Endodermal cell (in vitro differentiated cells): ENCODE data around the gene PRDM12. TPM values are rescaled to one million over a fixed set of nuclear protein-coding genes. Genes with fewer than 3 reads are reported as not detected.

Experiments used
- DNase-seq: peaks from one replicate; pipeline ENCODE4 v3.0.0-alpha.2; 2017
- H3K27ac ChIP-seq: 2 replicates; pipeline ENCODE4 v1.5.1; 2013; ENCODE audit warnings: mild to moderate bottlenecking, low read depth, low read length, moderate library complexity
- H3K27me3 ChIP-seq: 2 replicates; pipeline ENCODE4 v1.6.1; 2013; ENCODE audit warnings: mild to moderate bottlenecking, low read length, moderate library complexity; ENCODE audit not compliant: insufficient read depth, control insufficient read depth, poor library complexity, severe bottlenecking
- H3K36me3 ChIP-seq: 2 replicates; pipeline ENCODE4 v1.7.0; 2013; ENCODE audit warnings: mild to moderate bottlenecking, low read length, moderate library complexity; ENCODE audit not compliant: control insufficient read depth, insufficient read depth
- H3K4me1 ChIP-seq: one replicate; pipeline ENCODE4 v1.7.0; 2013; ENCODE audit warnings: low read length; ENCODE audit not compliant: control insufficient read depth, insufficient read depth
- H3K4me3 ChIP-seq: 2 replicates; pipeline ENCODE4 v1.5.1; 2013; ENCODE audit warnings: mild to moderate bottlenecking, low read length, moderate library complexity
- H3K9ac ChIP-seq: 2 replicates; pipeline ENCODE4 v1.6.1; 2013; ENCODE audit warnings: mild to moderate bottlenecking, low read length, moderate library complexity; ENCODE audit not compliant: poor library complexity, severe bottlenecking; ENCODE audit errors: extremely low read depth
- H3K9me3 ChIP-seq: 2 replicates; pipeline ENCODE4 v1.6.1; 2013; ENCODE audit warnings: mild to moderate bottlenecking, low read length, moderate library complexity; ENCODE audit not compliant: control insufficient read depth
- H3K27ac Mint-ChIP-seq: 2 replicates; pipeline ENCODE4 v1.8.0; 2020; ENCODE audit warnings: mixed read lengths
- H3K27me3 Mint-ChIP-seq: 2 replicates; pipeline ENCODE4 v1.8.0; 2021; ENCODE audit warnings: mild to moderate bottlenecking, mixed read lengths; ENCODE audit not compliant: insufficient read depth
- H3K36me3 Mint-ChIP-seq: 2 replicates; pipeline ENCODE4 v1.8.0; 2020; ENCODE audit warnings: low read depth, mixed read lengths
- H3K4me1 Mint-ChIP-seq: 2 replicates; pipeline ENCODE4 v1.8.0; 2020; ENCODE audit warnings: mixed read lengths
- H3K4me3 Mint-ChIP-seq: 2 replicates; pipeline ENCODE4 v1.8.0; 2020; ENCODE audit warnings: mild to moderate bottlenecking, moderate library complexity, mixed read lengths
- H3K9me3 Mint-ChIP-seq: 2 replicates; pipeline ENCODE4 v1.8.0; 2020; ENCODE audit warnings: mild to moderate bottlenecking, mixed read lengths
- CTCF ChIP-seq: fragments of 200-600 bp; sonication (generic); conservative IDR thresholded peaks from 2 replicates; pipeline ENCODE4 v1.5.0; 2021; ENCODE audit warnings: antibody characterized with exemption, mild to moderate bottlenecking
- WGBS, 2 experiments: methylation state at CpG; one replicate each; pipeline versions ENCODE4 v1.1.5 to v1.1.7; 2013; ENCODE audit warnings: missing lambda C conversion rate in 2 of 2, mixed read lengths in 1 of 2; ENCODE audit not compliant: insufficient coverage in 1 of 2, insufficient read length in 1 of 2; 5-methylcytosine and 5-hydroxymethylcytosine counted together
- long read RNA-seq, 4 experiments: library from polyadenylated mRNA in 2 of 4; library from RNA in 1 of 4; library from capped mRNA in 1 of 4; stranded (forward) in 3 of 4; unstranded in 1 of 4; transcript quantifications; one replicate each; pipeline ENCODE4 v2.0.0, GENCODE V29; 2020 to 2021; ENCODE audit warnings: inconsistent platforms in 1 of 4
- polyA plus RNA-seq, 2 experiments: library from polyadenylated mRNA; stranded (reverse); fragments of 50-300 nt; gene quantifications; one replicate each; pipeline ENCODE4 v1.2.3, GENCODE V29; 2013
- total RNA-seq, 2 donors: library from RNA; stranded (reverse); fragmentation: NEBNext Ultra II Directional in 1 of 2; extraction: Animal tissue kit (Norgen Biotek cat#: 25700) in 1 of 2; gene quantifications; 2 replicates in 1 of 2; 3 replicates in 1 of 2; pipeline ENCODE4 v1.2.1, GENCODE V29; 2021

Gene PRDM12
- not detected for total RNA-seq
- 5.8 TPM for polyA plus RNA-seq (2013, experiment 1 of 2)
- 5.3 TPM for polyA plus RNA-seq (2013, experiment 2 of 2)
- long read RNA-seq, experiment 1, result 0 reads
- long read RNA-seq, experiment 2, result 0 reads
- long read RNA-seq, experiment 3, result 0 reads
- long read RNA-seq, experiment 4, result 0 reads

DNA sequence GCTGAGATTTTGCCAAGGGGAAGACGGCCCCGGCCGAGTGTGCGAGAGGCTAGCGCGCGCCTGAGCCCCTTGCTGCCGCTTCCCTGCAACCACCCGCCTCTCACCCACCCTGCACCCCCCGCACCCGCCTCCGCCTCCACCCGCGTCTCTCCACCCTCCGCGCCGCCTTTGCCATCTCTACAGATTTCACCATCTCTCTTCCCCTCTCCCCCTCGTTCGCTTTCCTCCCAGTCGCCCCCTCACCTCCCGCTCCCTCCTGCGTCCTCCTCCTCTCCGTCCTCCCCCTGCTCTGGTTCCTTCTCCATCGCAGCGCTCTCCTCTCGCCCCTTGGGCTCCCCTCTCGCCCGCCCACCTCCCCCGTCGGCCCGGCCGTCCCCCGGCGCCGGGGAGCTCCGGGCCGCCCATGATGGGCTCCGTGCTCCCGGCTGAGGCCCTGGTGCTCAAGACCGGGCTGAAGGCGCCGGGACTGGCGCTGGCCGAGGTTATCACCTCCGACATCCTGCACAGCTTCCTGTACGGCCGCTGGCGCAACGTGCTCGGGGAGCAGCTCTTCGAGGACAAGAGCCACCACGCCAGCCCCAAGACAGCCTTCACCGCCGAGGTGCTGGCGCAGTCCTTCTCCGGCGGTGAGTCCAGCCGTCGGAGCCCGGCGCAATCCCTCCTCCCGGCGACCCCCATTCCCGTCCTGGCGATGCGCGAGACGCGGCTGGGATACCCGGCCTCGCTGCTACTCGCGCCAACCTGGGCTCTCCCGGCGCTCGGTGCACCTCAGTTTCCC lies at the start of gene PRDM12:
Gene PRDM12, plus strand, starts transcription at position 344 of the 778 bp plus-strand sequence. Its CDS starts 60 bp downstream, at position 404.
- peaks cover 96% of the 10 kb centered on the region for H3K27me3 ChIP-seq
- no peak within 1 kb of the TSS for H3K27ac ChIP-seq
- H3K36me3 ChIP-seq, result no peaks in the 10 kb centered on the region
- Mint-ChIP-seq H3K4me1 (peaks cover 6% of the 10 kb centered on the region), H3K36me3 (no peaks in the 10 kb centered on the region), H3K27ac (no peak within 1 kb of the TSS), H3K4me3 (peak within 1 kb of the TSS; percentile 26), H3K9me3 (no peaks in the 10 kb centered on the region), H3K27me3 (peaks cover 99% of the 10 kb centered on the region)
- no peaks in the 10 kb centered on the region for H3K9me3 ChIP-seq
- H3K4me1 ChIP-seq, result no peaks in the 10 kb centered on the region
- no peak within 1 kb of the TSS for H3K4me3 ChIP-seq
- TF ChIP-seq CTCF, result no peak
- peak; percentile 79 for DNase-seq
- H3K9ac ChIP-seq, result no peak within 1 kb of the TSS
- WGBS, 2 experiments, result 1 to 3% methylated on average over 40 to 76 of the region's 76 CpGs

DNA sequence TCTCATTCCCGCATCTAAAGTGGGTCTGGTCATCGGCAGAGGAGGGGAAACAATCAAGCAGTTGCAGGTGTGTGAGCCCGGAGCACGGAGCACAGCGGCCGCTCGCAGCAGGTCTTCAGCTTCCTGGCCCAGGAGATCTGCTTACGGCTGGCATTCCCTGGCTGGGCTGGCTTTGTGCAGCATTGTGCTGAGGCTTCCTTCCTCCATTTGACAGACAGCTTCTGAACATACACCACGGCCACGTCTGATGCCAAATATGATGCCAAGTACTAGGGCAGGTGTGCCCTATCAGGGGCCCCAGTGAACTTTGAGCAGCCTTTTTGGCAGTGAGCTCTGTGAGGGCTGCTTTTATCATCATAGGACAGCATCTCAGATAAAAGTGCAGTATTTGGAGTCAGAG lies 47.9 kb upstream of the PRDM12 start:
- peaks cover 91% of the 10 kb centered on the region for H3K36me3 Mint-ChIP-seq
- H3K27ac Mint-ChIP-seq, result peak overlapping the region; percentile 39
- Histone ChIP-seq H3K4me1 (no peaks in the 10 kb centered on the region), H3K9ac (no peak overlapping the region), H3K4me3 (no peak overlapping the region), H3K36me3 (peaks cover 99% of the 10 kb centered on the region), H3K27ac (no peak overlapping the region), H3K9me3 (no peaks in the 10 kb centered on the region), H3K27me3 (no peaks in the 10 kb centered on the region)
- no peak for DNase-seq
- no peaks in the 10 kb centered on the region for H3K4me1 Mint-ChIP-seq
- TF ChIP-seq CTCF, result no peak
- no peaks in the 10 kb centered on the region for H3K27me3 Mint-ChIP-seq
- H3K4me3 Mint-ChIP-seq, result no peak overlapping the region
- no peaks in the 10 kb centered on the region for H3K9me3 Mint-ChIP-seq
- 94 to 97% methylated on average over 10 of the region's 10 CpGs for WGBS, 2 experiments

- Mint-ChIP-seq H3K4me3 (no peak overlapping the region), H3K9me3 (no peaks in the 10 kb centered on the region), H3K4me1 (peaks cover 11% of the 10 kb centered on the region), H3K27ac (no peak overlapping the region), H3K36me3 (peaks cover 77% of the 10 kb centered on the region), H3K27me3 (no peaks in the 10 kb centered on the region)
- Histone ChIP-seq H3K27ac (no peak overlapping the region), H3K4me1 (no peaks in the 10 kb centered on the region), H3K4me3 (no peak overlapping the region), H3K27me3 (no peaks in the 10 kb centered on the region), H3K36me3 (peaks cover 96% of the 10 kb centered on the region), H3K9me3 (no peaks in the 10 kb centered on the region), H3K9ac (no peak overlapping the region)
- no peak for TF ChIP-seq CTCF
- DNase-seq, result no peak
- WGBS, 2 experiments, result 87 to 96% methylated on average over 9 to 10 of the region's 10 CpGs
These were observed 40.9 kb upstream of the PRDM12 start for GRCh38 chr9:130623466-130623865.
